ENCODE data around the gene GOT2.

GOT2 gene

GRCh38 chr16:58756650-58757332 lies 22.7 kb upstream of the GOT2 start:
- H3K4me1 ChIP-seq (ENCODE audit: control insufficient read depth, low read depth, low read length), result no peaks in the 10 kb centered on the region
- no peak overlapping the region for H2AK5ac ChIP-seq (ENCODE audit: low read length)
- no peak overlapping the region for H4K8ac ChIP-seq (ENCODE audit: low read depth, low read length)
- no peak overlapping the region for H3K56ac ChIP-seq (ENCODE audit: low read length)
- H3K18ac ChIP-seq (ENCODE audit: low read length), result no peak overlapping the region
- no peaks in the 10 kb centered on the region for H3K36me3 ChIP-seq (ENCODE audit: control insufficient read depth, insufficient read depth, low read length)
- H3K23ac ChIP-seq (ENCODE audit: low read length), result no peak overlapping the region
- no peak overlapping the region for H3K4me3 ChIP-seq (ENCODE audit: low read length)
- no peaks in the 10 kb centered on the region for H3K79me2 ChIP-seq (ENCODE audit: control insufficient read depth, insufficient read depth, low read length)
- no peak overlapping the region for H2BK120ac ChIP-seq (ENCODE audit: low read depth, low read length)
- H2BK5ac ChIP-seq (ENCODE audit: low read length), result no peak overlapping the region
- no peak for DNase-seq
- no peak overlapping the region for H3K27ac ChIP-seq (ENCODE audit: low read depth, low read length)
- H4K5ac ChIP-seq (ENCODE audit: low read length), result no peak overlapping the region
- no peaks in the 10 kb centered on the region for H3K79me1 ChIP-seq (ENCODE audit: low read length)
- no peaks in the 10 kb centered on the region for H3K27me3 ChIP-seq (ENCODE audit: insufficient read depth, low read length, poor library complexity)
- WGBS (ENCODE audit: extremely low coverage, insufficient coverage, low lambda C conversion rate), result no CpG with 5 or more reads among the region's 7 CpGs
- H3K4ac ChIP-seq (ENCODE audit: low read depth, low read length), result no peak overlapping the region
- no peak overlapping the region for H3K4me2 ChIP-seq (ENCODE audit: low read length)
- H3K9ac ChIP-seq (ENCODE audit: low read length), result no peak overlapping the region
- H2BK15ac ChIP-seq (replicated peaks; ENCODE audit: low read depth), result no peak overlapping the region

DNA sequence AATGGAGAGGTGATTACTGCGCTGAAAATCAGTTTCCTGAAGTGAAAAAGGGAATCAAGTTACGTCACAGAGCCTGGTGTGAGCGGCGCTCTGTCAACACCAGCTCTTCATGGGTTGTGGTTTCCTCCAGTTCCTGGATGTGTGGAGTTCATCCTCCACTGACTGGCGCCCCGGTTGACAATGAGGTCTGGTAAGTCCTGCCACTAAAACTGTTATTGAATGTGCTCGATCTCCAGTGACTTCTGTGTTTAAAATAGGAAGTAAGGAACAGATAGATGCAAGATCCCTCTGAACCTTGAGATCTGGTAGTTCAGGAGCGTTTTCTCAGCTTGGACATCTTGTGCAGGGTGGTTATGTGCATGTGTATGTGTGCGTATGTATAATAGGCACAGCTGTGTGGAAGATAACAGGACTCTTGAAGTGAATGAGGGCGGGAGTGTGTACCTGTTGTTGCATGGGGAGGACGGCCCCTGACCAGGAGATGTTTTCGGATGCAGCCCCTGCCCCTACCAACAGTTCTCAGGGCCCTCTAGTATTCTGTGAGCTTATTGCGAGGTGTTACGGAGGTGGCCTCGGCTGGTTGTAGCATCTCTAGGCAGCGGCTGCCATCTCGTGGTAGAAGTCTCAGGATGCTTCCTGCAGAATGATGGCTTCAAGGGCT lies 22.0 kb upstream of the GOT2 start:
- no peaks in the 10 kb centered on the region for H3K36me3 ChIP-seq (ENCODE audit: control insufficient read depth, insufficient read depth, low read length)
- no peak overlapping the region for H2AK5ac ChIP-seq (ENCODE audit: low read length)
- H3K56ac ChIP-seq (ENCODE audit: low read length), result peak overlapping the region; percentile 22
- H3K79me1 ChIP-seq (ENCODE audit: low read length), result no peaks in the 10 kb centered on the region
- no peak overlapping the region for H3K23ac ChIP-seq (ENCODE audit: low read length)
- H3K4me1 ChIP-seq (ENCODE audit: control insufficient read depth, low read depth, low read length), result no peaks in the 10 kb centered on the region
- no peak overlapping the region for H4K8ac ChIP-seq (ENCODE audit: low read depth, low read length)
- no peak overlapping the region for H3K4ac ChIP-seq (ENCODE audit: low read depth, low read length)
- no peak overlapping the region for H2BK120ac ChIP-seq (ENCODE audit: low read depth, low read length)
- no peak overlapping the region for H3K9ac ChIP-seq (ENCODE audit: low read length)
- no peak overlapping the region for H3K4me2 ChIP-seq (ENCODE audit: low read length)
- no peaks in the 10 kb centered on the region for H3K27me3 ChIP-seq (ENCODE audit: insufficient read depth, low read length, poor library complexity)
- DNase-seq, result peak; percentile 89
- no peak overlapping the region for H2BK5ac ChIP-seq (ENCODE audit: low read length)
- no CpG with 5 or more reads among the region's 17 CpGs for WGBS (ENCODE audit: extremely low coverage, insufficient coverage, low lambda C conversion rate)
- H4K5ac ChIP-seq (ENCODE audit: low read length), result no peak overlapping the region
- no peaks in the 10 kb centered on the region for H3K79me2 ChIP-seq (ENCODE audit: control insufficient read depth, insufficient read depth, low read length)
- H3K18ac ChIP-seq (ENCODE audit: low read length), result no peak overlapping the region
- no peak overlapping the region for H3K27ac ChIP-seq (ENCODE audit: low read depth, low read length)
- no peak overlapping the region for H2BK15ac ChIP-seq (replicated peaks; ENCODE audit: low read depth)
- no peak overlapping the region for H3K4me3 ChIP-seq (ENCODE audit: low read length)

GRCh38 chr16:58753711-58754134 lies 19.6 kb upstream of the GOT2 start:
- no peak overlapping the region for H3K9ac ChIP-seq (ENCODE audit: low read length)

DNA sequence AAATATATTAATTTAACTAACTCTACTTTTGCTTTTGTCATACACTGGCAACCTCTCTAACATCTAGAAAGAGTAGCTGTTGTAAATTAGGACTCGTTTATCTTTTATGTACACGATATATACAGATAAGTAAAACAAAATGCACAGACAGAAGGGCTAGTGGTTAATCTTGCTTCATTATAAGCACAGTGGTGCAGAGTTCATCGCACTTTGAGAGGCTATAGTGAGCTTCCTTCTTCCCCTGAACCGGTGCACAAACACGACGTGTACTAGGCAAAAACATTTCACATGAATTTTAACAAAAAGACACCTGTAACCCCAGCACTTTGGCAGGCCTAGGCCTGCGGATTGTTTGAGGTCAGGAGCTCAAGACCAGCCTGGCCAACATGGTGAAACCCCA lies 10.4 kb upstream of the GOT2 start:
- Histone ChIP-seq H2BK120ac (ENCODE audit: low read depth, low read length) (no peak overlapping the region), H2AK5ac (ENCODE audit: low read length) (no peak overlapping the region), H3K23ac (ENCODE audit: low read length) (no peak overlapping the region), H3K4me2 (ENCODE audit: low read length) (no peak overlapping the region), H3K18ac (ENCODE audit: low read length) (no peak overlapping the region), H3K56ac (ENCODE audit: low read length) (no peak overlapping the region), H3K9ac (ENCODE audit: low read length) (no peak overlapping the region), H2BK15ac (replicated peaks; ENCODE audit: low read depth) (no peak overlapping the region), H4K8ac (ENCODE audit: low read depth, low read length) (no peak overlapping the region), H3K27me3 (ENCODE audit: insufficient read depth, low read length, poor library complexity) (no peaks in the 10 kb centered on the region), H3K4ac (ENCODE audit: low read depth, low read length) (no peak overlapping the region), H3K4me1 (ENCODE audit: control insufficient read depth, low read depth, low read length) (no peaks in the 10 kb centered on the region), H4K5ac (ENCODE audit: low read length) (no peak overlapping the region), H3K79me2 (ENCODE audit: control insufficient read depth, insufficient read depth, low read length) (no peaks in the 10 kb centered on the region), H2BK5ac (ENCODE audit: low read length) (no peak overlapping the region), H3K36me3 (ENCODE audit: control insufficient read depth, insufficient read depth, low read length) (no peaks in the 10 kb centered on the region), H3K4me3 (ENCODE audit: low read length) (no peak overlapping the region), H3K79me1 (ENCODE audit: low read length) (no peaks in the 10 kb centered on the region), H3K27ac (ENCODE audit: low read depth, low read length) (no peak overlapping the region)
- no peak for DNase-seq
- WGBS (ENCODE audit: extremely low coverage, insufficient coverage, low lambda C conversion rate), result no CpG with 5 or more reads among the region's 7 CpGs

More at GRCh38 chr16:58753711-58754134, 19.6 kb upstream of the GOT2 start:
- Histone ChIP-seq H3K4me3 (ENCODE audit: low read length) (no peak overlapping the region), H3K27ac (ENCODE audit: low read depth, low read length) (no peak overlapping the region), H3K4me1 (ENCODE audit: control insufficient read depth, low read depth, low read length) (no peaks in the 10 kb centered on the region), H3K23ac (ENCODE audit: low read length) (no peak overlapping the region), H3K56ac (ENCODE audit: low read length) (no peak overlapping the region), H2BK5ac (ENCODE audit: low read length) (no peak overlapping the region), H3K79me1 (ENCODE audit: low read length) (no peaks in the 10 kb centered on the region), H2AK5ac (ENCODE audit: low read length) (no peak overlapping the region), H3K79me2 (ENCODE audit: control insufficient read depth, insufficient read depth, low read length) (no peaks in the 10 kb centered on the region), H3K18ac (ENCODE audit: low read length) (no peak overlapping the region), H2BK15ac (replicated peaks; ENCODE audit: low read depth) (no peak overlapping the region), H3K36me3 (ENCODE audit: control insufficient read depth, insufficient read depth, low read length) (no peaks in the 10 kb centered on the region), H2BK120ac (ENCODE audit: low read depth, low read length) (no peak overlapping the region), H4K5ac (ENCODE audit: low read length) (no peak overlapping the region), H3K4ac (ENCODE audit: low read depth, low read length) (no peak overlapping the region), H3K4me2 (ENCODE audit: low read length) (no peak overlapping the region), H3K27me3 (ENCODE audit: insufficient read depth, low read length, poor library complexity) (no peaks in the 10 kb centered on the region), H4K8ac (ENCODE audit: low read depth, low read length) (no peak overlapping the region)
- DNase-seq, result no peak
- WGBS (ENCODE audit: extremely low coverage, insufficient coverage, low lambda C conversion rate), result no CpG with 5 or more reads among the region's 9 CpGs

- Histone ChIP-seq H2BK15ac (replicated peaks; ENCODE audit: low read depth) (no peak overlapping the region), H2BK120ac (ENCODE audit: low read depth, low read length) (no peak overlapping the region), H2BK5ac (ENCODE audit: low read length) (no peak overlapping the region), H3K4me3 (ENCODE audit: low read length) (no peak overlapping the region), H3K9ac (ENCODE audit: low read length) (no peak overlapping the region), H3K27ac (ENCODE audit: low read depth, low read length) (no peak overlapping the region), H3K18ac (ENCODE audit: low read length) (no peak overlapping the region), H3K4ac (ENCODE audit: low read depth, low read length) (no peak overlapping the region), H4K5ac (ENCODE audit: low read length) (no peak overlapping the region), H3K23ac (ENCODE audit: low read length) (no peak overlapping the region), H3K79me2 (ENCODE audit: control insufficient read depth, insufficient read depth, low read length) (no peaks in the 10 kb centered on the region), H3K79me1 (ENCODE audit: low read length) (no peaks in the 10 kb centered on the region), H2AK5ac (ENCODE audit: low read length) (no peak overlapping the region), H3K4me2 (ENCODE audit: low read length) (no peak overlapping the region), H3K27me3 (ENCODE audit: insufficient read depth, low read length, poor library complexity) (no peaks in the 10 kb centered on the region), H3K4me1 (ENCODE audit: control insufficient read depth, low read depth, low read length) (no peaks in the 10 kb centered on the region), H4K8ac (ENCODE audit: low read depth, low read length) (no peak overlapping the region), H3K36me3 (ENCODE audit: control insufficient read depth, insufficient read depth, low read length) (no peaks in the 10 kb centered on the region), H3K56ac (ENCODE audit: low read length) (no peak overlapping the region)
- DNase-seq, result no peak
Measured at GRCh38 chr16:58741976-58742375, 7.9 kb upstream of the GOT2 start.

DNA sequence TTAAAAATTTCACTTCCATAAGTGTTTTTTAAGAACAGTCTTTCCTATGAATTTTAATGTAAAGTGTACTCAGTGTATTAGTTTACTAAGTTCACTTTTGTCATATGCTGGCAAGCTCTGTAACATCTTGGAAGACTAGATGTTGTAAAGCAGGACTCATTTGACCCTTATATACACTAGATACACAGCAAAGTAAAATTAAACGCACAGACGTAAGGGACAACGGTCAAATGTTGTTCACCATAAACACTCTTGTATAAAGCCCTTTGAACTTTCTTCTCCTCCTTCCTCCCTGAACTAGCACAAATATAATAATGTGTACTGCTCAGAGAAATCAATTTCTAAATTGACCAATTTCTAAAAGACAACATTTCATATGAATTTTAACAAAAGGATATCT lies 7.0 kb upstream of the GOT2 start:
- Histone ChIP-seq H2BK5ac (ENCODE audit: low read length) (no peak overlapping the region), H3K4me2 (ENCODE audit: low read length) (no peak overlapping the region), H3K79me1 (ENCODE audit: low read length) (no peaks in the 10 kb centered on the region), H3K27me3 (ENCODE audit: insufficient read depth, low read length, poor library complexity) (no peaks in the 10 kb centered on the region), H3K4me1 (ENCODE audit: control insufficient read depth, low read depth, low read length) (no peaks in the 10 kb centered on the region), H2BK120ac (ENCODE audit: low read depth, low read length) (no peak overlapping the region), H3K9ac (ENCODE audit: low read length) (no peak overlapping the region), H4K8ac (ENCODE audit: low read depth, low read length) (no peak overlapping the region), H4K5ac (ENCODE audit: low read length) (no peak overlapping the region), H2BK15ac (replicated peaks; ENCODE audit: low read depth) (no peak overlapping the region), H3K79me2 (ENCODE audit: control insufficient read depth, insufficient read depth, low read length) (no peaks in the 10 kb centered on the region), H3K27ac (ENCODE audit: low read depth, low read length) (no peak overlapping the region), H3K36me3 (ENCODE audit: control insufficient read depth, insufficient read depth, low read length) (no peaks in the 10 kb centered on the region), H3K56ac (ENCODE audit: low read length) (no peak overlapping the region), H2AK5ac (ENCODE audit: low read length) (no peak overlapping the region), H3K23ac (ENCODE audit: low read length) (no peak overlapping the region), H3K18ac (ENCODE audit: low read length) (no peak overlapping the region), H3K4ac (ENCODE audit: low read depth, low read length) (no peak overlapping the region), H3K4me3 (ENCODE audit: low read length) (no peak overlapping the region)
- no CpG with 5 or more reads among the region's 3 CpGs for WGBS (ENCODE audit: extremely low coverage, insufficient coverage, low lambda C conversion rate)
- no peak for DNase-seq
